Measurements from ENCODE around the gene FTO.

FTO gene

DNA sequence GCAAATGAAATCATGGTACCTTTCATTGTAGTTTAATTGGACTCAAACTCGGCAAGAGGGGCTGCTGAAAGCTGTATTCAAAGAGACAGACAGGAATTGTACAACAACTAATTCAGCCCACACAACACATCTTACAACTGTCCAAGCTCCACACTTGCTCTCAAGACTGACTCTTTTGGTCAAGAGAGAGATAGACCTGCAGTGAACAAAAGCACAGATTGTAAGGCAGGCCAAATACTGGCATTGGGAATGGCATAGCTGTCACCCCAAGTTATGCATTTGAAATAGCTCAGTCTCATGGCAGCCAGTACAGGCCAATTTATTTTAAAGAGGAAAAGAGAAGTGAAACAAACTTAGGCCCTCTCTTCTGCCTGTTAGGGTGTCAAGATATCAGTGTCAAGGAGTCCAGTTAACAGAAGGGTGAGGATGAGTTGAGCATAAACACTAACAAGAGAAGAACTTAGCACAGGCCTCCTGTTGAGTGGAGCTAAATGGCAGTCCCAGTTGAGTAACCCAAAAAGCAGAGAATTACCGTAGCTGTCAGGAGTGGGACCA lies 366.9 kb downstream of the FTO start:
- H3K27ac ChIP-seq, result no peak overlapping the region
- TF ChIP-seq, protein P1, sequence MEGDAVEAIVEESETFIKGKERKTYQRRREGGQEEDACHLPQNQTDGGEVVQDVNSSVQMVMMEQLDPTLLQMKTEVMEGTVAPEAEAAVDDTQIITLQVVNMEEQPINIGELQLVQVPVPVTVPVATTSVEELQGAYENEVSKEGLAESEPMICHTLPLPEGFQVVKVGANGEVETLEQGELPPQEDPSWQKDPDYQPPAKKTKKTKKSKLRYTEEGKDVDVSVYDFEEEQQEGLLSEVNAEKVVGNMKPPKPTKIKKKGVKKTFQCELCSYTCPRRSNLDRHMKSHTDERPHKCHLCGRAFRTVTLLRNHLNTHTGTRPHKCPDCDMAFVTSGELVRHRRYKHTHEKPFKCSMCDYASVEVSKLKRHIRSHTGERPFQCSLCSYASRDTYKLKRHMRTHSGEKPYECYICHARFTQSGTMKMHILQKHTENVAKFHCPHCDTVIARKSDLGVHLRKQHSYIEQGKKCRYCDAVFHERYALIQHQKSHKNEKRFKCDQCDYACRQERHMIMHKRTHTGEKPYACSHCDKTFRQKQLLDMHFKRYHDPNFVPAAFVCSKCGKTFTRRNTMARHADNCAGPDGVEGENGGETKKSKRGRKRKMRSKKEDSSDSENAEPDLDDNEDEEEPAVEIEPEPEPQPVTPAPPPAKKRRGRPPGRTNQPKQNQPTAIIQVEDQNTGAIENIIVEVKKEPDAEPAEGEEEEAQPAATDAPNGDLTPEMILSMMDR (IDR thresholded peaks at IDR 0.05), result no peak
- TF ChIP-seq ZFX (IDR thresholded peaks at IDR 0.05; ENCODE audit: borderline replicate concordance), result no peak

DNA sequence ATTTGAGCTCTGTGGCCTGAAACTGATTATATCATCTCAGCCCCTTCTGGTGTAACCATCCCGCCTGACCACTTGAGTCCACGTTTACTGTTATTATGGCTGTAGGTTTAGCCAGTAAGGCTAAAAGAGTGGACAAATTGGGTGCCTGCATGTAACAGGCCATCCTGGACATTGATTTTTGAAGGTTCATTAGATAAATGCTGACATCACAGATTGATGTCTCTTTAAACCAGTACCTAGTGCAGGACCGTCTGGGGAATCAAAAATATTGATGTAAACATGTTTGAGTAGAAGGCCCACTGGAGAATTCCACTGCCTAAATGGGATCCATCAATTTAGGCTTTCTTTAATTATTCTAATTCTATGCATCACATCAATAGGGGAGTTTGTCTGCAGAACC lies 367.6 kb downstream of the FTO start:
- no peak overlapping the region for H3K27ac ChIP-seq
- TF ChIP-seq, protein P1 (IDR thresholded peaks at IDR 0.05), result no peak
- no peak for TF ChIP-seq ZFX (IDR thresholded peaks at IDR 0.05; ENCODE audit: borderline replicate concordance)

DNA sequence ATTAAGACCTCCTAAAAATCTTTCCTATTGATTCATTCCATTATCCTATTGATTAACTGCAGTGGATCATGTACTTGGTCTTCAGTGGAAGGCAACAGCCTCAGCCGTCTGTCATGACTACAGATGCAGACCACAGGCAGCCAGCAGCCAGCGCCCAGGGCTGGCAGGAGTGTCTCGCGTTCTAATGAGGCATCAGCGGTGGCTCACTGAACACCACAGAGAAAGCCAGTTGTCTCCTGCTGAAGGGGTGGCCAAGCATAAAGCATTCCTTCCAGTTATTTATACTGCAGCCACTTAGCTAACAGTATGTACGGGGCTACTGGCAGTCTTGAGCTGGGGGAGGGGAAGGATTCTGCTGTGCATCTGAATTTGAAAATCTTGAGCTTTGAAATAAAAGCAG lies 368.3 kb downstream of the FTO start:
- H3K27ac ChIP-seq, result no peak overlapping the region
- TF ChIP-seq, protein P1 (IDR thresholded peaks at IDR 0.05), result no peak
- no peak for TF ChIP-seq ZFX (IDR thresholded peaks at IDR 0.05; ENCODE audit: borderline replicate concordance)

DNA sequence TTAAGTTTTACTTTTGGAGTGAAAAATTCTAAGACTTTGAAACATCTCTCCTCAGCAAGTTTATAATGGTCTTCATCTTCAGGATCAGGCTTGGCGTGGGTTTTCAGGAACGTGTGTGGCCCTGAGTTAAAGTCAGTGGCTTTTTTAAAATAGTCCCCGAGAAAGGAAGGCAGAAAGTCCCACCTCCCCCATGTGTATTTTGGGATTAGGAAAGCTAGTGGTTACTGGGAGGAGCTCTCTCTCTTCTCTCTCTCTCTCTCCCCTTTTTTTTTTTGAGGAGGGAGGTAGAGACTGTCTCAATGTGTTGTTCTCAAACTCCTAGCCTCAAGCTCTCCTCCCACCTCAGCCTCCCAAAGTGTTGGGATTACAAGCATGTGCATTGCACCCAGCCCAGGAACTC lies 369.4 kb downstream of the FTO start:
- TF ChIP-seq, protein P1 (IDR thresholded peaks at IDR 0.05), result no peak
- TF ChIP-seq ZFX (IDR thresholded peaks at IDR 0.05; ENCODE audit: borderline replicate concordance), result no peak
- no peak overlapping the region for H3K27ac ChIP-seq

DNA sequence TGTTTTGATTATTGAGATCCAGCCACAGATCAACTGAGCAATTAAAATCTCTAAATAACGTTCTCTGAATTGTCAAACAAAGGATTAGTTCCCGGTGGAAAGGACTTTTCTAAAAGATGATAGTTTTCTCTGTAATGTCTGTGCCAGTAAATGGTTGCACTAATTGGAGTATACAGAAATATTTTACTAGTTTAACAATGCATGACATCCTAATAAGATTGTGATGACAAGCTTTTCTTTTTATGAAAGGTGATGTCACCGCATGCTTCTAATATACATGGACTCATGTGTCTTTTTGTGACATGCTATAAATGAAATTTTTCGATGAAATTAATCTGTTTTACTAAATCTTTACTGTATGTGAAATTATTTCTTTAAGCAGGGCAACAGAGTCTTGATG lies 371.5 kb downstream of the FTO start:
- TF ChIP-seq, protein P1 (IDR thresholded peaks at IDR 0.05), result no peak
- TF ChIP-seq ZFX (IDR thresholded peaks at IDR 0.05; ENCODE audit: borderline replicate concordance), result no peak
- H3K27ac ChIP-seq, result peak overlapping the region; percentile 17; the same call in 1 of the 2 replicates

DNA sequence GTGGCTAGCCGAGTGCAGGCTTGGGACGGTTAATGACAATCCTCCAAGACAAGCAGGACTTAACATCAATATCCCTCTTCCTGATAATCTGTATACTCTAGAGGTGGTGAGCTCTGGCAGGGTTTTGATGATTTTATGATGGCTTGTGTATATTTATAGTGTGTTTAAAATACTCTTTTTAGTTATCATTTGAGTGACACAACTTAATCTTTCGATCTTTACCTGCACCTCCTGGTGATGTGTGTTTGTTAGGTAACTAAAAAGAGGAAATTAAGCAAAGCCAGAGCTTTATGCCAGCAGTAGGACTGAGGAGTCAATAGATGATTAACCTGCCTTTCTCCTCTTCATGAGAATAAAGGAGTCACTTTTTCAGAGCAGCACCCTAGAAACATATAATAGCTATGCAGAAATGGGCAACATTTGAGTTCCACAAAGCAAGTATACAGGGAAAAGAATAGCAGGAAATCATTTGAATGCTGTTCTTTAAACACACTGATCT lies 372.1 kb downstream of the FTO start:
- TF ChIP-seq ZFX (IDR thresholded peaks at IDR 0.05; ENCODE audit: borderline replicate concordance), result no peak
- TF ChIP-seq, protein P1 (IDR thresholded peaks at IDR 0.05), result no peak
- H3K27ac ChIP-seq, result peak overlapping the region; percentile 17; the same call in 1 of the 2 replicates

DNA sequence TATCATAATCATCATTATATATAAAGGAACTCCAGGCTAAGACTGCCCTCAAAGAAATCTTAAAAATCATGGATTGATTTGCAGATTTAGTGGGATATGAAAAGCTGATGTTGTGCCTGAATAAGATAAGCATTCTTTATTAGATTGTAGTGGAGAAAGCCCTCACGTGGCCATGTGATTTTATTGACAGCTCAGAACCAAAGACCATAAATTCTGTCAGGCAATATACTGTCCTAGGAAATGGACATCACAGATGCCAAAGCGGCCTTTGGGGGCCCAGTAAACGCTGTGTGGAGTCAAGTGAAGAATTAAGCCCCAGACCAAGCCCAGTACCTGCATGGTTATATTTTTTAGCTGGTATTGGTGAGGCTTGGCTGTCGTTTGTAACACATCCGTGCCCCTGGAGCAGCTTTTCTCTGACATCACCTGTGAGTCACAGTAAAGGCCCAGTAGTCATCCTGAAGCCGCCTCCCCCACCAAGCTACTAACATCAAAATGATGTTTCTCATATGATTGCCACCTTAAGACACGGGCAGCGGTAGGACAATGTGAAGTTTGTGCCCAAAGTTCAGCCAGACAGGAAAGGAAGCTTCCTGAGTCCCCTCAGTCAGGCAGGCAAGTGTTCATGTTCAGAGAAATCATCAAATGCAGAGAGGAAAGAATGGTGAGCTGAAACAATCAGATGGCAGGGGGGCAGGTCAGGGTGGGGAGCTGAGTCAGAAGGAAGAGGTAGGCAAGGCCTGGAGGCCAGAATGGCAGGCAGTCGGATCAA lies 373.3 kb downstream of the FTO start:
- no peak for TF ChIP-seq ZFX (IDR thresholded peaks at IDR 0.05; ENCODE audit: borderline replicate concordance)
- TF ChIP-seq, protein P1 (IDR thresholded peaks at IDR 0.05), result no peak
- H3K27ac ChIP-seq, result peak overlapping the region; percentile 6; the same call in 1 of the 2 replicates
